GM10847 (cell line): ENCODE data around the gene GTF2F1.

Source experiments
- POLR2A ChIP-seq: IDR thresholded peaks from 2 replicates; pipeline ENCODE4 v1.6.1; 2011; ENCODE audit not compliant: insufficient read length; ENCODE audit errors: extremely low read depth

Gene GTF2F1

GRCh38 chr19:6406401-6406800 lies 13.4 kb upstream of the GTF2F1 start:
- TF ChIP-seq POLR2A: no peak

DNA sequence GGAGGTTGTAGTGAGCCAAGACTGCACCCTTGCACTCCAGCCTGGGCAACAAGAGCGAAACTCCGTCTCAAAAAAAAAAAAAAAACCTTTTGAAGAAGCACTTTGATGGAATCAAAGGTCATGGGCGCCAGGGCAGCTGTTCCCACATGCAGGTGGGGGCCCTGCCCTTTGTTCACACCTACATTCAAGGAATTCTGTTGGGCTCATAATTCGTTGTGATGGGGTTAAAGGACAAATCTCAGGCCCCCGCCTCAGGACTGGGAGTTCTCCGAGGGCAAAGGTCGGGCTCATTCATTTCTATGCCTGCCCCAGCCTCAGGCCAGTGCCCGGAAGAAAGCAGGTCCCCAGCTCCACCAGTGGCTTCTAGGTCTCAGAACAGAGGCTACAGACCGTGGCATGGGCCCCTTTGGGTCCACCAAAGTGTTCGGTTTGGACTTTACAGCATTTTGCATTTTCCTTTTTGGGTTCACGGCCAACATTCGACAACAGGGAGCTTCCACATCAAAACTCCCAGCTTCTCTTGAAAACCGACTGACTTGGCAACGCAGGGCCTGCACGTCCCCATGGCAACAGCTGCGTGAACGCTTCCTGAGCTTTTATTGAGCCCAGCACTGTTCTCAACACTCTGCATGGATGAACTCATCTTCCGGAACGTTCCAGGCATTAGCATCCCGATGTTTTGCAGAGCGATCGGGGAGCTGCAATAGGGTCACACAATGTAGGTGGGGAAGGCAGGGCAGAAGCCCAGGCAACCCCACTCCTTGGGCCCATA lies 10.1 kb upstream of the GTF2F1 start:
- no peak for TF ChIP-seq POLR2A

DNA sequence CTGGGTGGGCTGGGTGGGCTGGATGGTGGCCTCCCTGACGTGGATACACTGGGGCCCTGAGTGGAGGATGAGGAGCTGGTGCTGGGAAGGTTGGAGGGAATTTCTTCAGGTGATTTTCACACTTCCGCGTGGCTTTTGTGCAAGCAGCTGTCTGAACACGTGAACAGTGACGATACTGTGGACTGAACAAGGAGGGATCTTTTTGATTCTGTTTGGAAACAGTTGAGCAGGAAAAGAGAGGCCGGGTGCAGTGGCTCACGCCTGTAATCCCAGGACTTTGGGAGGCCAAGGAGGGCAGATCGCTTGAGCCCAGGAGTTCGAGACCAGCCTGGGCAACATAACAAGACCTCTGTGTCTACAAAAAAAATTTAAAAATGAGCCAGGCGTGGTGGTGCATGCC lies 9.1 kb upstream of the GTF2F1 start:
- TF ChIP-seq POLR2A: no peak

DNA sequence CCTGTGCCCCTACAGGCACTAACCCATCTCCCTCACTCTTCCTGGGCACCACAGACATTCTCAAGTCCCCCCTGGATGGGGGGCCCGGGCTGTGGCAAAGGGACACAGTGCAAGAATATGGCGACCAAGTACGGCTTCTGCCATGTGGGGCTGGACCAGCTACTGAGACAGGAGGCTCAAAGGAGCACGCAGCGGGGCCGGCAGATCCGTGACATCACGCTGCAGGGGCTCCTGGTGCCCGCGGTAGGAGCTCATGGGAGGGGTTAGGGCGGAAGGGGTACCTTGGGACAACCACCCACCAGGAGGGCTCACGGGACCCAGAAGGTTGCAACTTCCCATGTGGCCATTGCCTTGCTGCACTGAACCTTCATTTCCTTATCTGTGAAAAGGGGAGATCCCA lies 3.3 kb upstream of the GTF2F1 start:
- TF ChIP-seq POLR2A: no peak

DNA sequence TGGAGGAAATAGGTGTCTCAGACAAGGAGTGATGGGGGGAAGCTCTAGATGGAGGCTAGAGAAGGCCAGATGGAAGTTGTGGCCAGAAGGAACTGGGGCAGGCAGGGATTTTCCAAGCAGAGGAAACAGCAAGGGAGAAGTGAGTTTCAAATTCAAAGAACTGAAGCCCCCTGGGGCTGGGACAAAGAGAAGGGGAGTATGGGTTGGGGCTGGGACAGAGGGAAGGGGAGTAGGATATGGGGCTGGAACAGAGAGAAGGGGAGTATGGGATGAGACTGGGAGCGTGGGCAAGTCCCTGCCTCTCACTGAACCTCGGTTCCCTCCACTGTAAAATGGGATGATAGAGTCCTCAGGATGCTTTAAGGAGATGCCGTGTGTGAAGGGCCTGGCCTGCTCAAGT lies 1.9 kb upstream of the GTF2F1 start:
- TF ChIP-seq POLR2A: no peak

- no peak for TF ChIP-seq POLR2A
Measured at GRCh38 chr19:6393983-6394412, 1.0 kb upstream of the GTF2F1 start.

- TF ChIP-seq POLR2A: no peak
Measured at GRCh38 chr19:6392221-6393073, 517 bp downstream of the GTF2F1 start.

- no peak for TF ChIP-seq POLR2A
Measured at GRCh38 chr19:6387372-6387771, 5.6 kb downstream of the GTF2F1 start.

GRCh38 chr19:6384381-6384780 lies 8.6 kb downstream of the GTF2F1 start:
- no peak for TF ChIP-seq POLR2A

GRCh38 chr19:6383188-6383587 lies 9.8 kb downstream of the GTF2F1 start:
- no peak for TF ChIP-seq POLR2A

DNA sequence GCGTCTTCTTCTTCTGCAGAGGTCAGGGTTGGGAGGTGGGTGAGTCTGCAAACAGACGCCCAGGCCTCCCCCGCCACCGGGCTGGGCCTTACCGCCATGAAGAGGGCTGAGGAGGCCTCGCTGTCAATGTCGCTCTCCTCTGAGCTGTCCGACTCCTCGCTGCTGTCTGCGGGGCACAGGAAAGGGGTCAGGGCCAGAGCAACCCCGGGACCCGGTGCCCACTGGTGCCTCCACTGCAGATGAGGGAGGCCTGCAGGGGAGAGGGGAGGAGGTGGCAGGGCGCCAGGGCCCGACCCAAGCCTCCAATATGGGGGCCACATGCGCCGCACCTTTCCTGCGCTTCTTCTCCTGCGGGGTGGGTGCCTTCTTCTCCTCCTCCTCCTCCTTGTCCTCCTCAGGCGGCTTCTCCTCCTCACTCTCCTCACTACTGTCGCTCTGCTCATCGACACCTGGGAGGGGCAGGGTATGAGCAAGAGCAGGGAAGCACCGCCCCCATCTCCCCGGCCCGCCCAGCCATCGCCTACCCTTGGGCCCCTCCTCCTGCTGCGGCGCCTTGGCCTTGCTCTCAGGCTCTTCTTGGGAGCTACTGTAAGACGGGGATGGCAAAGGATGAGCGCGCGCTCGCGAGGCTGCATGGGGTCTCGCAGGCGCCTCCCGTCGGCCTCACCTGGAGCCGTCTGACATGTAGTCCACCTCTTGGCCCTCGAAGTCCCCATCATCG lies 11.8 kb downstream of the GTF2F1 start:
- TF ChIP-seq POLR2A: no peak

GRCh38 chr19:6379744-6380143 lies 13.2 kb downstream of the GTF2F1 start:
- no peak for TF ChIP-seq POLR2A

GRCh38 chr19:6378486-6378885 lies 14.5 kb downstream of the GTF2F1 start:
- TF ChIP-seq POLR2A: no peak

GRCh38 chr19:6378041-6378440 lies 14.9 kb downstream of the GTF2F1 start:
- no peak for TF ChIP-seq POLR2A

DNA sequence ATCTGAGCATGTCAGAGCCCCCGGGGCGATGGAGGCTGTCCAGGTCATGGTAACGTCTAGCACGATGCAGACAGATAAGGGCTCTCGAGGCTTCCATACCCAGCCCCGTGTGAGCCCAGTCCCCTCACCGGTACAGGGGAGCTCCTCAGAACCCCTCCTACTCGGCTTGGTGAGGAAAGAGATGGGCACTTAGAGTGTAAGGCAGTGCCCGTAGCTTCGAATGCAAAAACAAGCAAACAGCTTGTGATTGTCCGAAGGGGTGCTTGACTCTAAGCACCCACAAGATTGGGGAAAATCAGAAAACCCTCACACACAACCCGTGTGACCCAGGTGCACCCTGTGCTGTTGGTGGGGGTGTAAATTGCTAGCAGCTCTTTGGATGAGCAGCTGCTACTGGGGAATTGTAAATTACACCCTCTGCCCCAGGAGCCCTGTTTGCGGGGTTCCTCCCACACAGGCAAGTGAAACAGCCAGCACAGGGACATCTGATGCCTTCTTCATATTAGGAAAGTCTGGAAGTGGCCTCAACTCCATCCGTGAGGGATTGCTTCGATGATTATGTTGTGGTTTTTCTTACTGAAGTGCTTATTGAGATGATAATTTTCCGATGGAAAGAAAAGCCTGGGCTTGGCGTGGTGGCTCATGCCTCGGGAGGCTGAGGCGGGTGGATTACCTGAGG lies 16.3 kb downstream of the GTF2F1 start:
- no peak for TF ChIP-seq POLR2A
